ENCODE data around the gene APOBEC3F.

The APOBEC3F gene

DNA sequence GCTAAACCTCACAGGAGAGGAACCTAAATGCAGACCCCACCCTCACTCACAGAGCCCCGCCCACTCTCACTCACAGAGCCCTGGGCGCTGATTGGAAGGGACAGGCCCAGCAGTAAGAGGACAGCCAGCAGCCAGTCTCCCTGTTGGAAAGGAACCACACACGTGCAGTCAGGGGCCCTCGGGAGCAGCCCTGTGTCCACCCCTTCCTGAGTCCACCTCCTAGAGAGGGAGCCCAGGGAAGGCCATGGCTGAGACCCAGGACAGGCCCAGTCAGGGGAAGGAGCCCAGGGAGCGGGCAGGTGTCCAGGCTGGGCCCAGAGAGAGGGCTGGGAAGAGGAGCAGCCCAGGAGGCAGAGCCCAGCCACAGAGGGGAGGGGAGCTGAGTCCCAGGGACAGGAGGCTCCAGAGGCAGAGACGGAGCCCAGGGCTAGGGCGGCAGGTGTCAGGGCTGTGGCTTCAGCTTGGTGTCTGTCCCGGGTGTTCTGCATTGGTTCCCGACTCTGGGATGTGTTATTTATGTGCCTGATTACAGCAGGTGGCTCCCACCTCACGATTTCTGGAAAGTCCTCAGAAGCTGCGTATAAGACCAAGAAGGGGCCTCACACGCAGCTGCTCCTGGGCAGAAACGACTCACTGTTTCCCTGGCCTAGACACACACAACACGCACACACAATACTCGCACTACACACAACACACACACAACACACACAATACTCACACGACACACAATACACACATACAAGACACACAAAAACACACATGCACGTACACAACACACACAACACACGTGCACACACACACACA lies 47.4 kb downstream of the APOBEC3F start:
- no peaks in the 10 kb centered on the region for H3K36me3 ChIP-seq (ENCODE audit: low read length)
- peaks cover 3% of the 10 kb centered on the region; the same call in 1 of the 2 replicates for H3F3A ChIP-seq (ENCODE audit: insufficient read depth)
- H4K20me1 ChIP-seq (ENCODE audit: low read depth, low read length) = no peaks in the 10 kb centered on the region
- H3K4me2 ChIP-seq (ENCODE audit: low read depth, low read length, poor library complexity, severe bottlenecking) = no peak overlapping the region
- H3K27me3 ChIP-seq (ENCODE audit: low read length) = no peaks in the 10 kb centered on the region
- H2AFZ ChIP-seq (ENCODE audit: low read depth, low read length, severe bottlenecking) = no peak overlapping the region
- H3K27ac ChIP-seq (ENCODE audit: low read depth, low read length) = no peak overlapping the region
- H3K9me2 ChIP-seq (replicated peaks; ENCODE audit: insufficient read depth, low read length) = no peaks in the 10 kb centered on the region
- H3K79me2 ChIP-seq (ENCODE audit: insufficient read depth, low read length) = no peaks in the 10 kb centered on the region
- no peaks in the 10 kb centered on the region for H3K9me3 ChIP-seq (ENCODE audit: insufficient read depth, low read length)
- no peak overlapping the region for H3K4me3 ChIP-seq (ENCODE audit: insufficient read depth, low read length, poor library complexity, severe bottlenecking)
- no peak overlapping the region for H3K9ac ChIP-seq (ENCODE audit: low read length)
- TF ChIP-seq, protein P1, sequence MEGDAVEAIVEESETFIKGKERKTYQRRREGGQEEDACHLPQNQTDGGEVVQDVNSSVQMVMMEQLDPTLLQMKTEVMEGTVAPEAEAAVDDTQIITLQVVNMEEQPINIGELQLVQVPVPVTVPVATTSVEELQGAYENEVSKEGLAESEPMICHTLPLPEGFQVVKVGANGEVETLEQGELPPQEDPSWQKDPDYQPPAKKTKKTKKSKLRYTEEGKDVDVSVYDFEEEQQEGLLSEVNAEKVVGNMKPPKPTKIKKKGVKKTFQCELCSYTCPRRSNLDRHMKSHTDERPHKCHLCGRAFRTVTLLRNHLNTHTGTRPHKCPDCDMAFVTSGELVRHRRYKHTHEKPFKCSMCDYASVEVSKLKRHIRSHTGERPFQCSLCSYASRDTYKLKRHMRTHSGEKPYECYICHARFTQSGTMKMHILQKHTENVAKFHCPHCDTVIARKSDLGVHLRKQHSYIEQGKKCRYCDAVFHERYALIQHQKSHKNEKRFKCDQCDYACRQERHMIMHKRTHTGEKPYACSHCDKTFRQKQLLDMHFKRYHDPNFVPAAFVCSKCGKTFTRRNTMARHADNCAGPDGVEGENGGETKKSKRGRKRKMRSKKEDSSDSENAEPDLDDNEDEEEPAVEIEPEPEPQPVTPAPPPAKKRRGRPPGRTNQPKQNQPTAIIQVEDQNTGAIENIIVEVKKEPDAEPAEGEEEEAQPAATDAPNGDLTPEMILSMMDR (IDR thresholded peaks at IDR 0.05; ENCODE audit: insufficient read depth, low read length, poor library complexity, severe bottlenecking) = no peak
- TF ChIP-seq EZH2phosphoT487 (conservative IDR thresholded peaks at IDR 0.05; ENCODE audit: low read length) = no peak

DNA sequence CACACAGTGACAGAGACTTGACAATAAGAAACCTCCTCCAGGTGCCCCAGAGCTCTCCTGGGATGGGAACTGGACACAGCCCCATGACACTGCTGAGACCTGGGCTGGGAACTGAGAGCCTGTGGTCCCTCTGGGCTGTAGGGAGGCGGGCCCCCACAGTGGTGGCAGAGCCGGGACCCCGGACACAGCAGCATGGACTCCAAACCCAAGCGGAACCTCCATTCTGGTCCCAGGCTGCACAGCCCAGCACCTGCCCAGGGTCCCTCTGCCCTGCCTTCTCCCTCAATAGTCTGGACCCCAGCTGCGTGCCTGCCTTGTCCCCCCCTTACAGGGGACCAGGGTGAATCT lies 48.0 kb downstream of the APOBEC3F start:
- TF ChIP-seq, protein P1 (IDR thresholded peaks at IDR 0.05; ENCODE audit: insufficient read depth, low read length, poor library complexity, severe bottlenecking) = no peak
- no peak for TF ChIP-seq EZH2phosphoT487 (conservative IDR thresholded peaks at IDR 0.05; ENCODE audit: low read length)
- H3K27ac ChIP-seq (ENCODE audit: low read depth, low read length) = no peak overlapping the region
- no peaks in the 10 kb centered on the region for H3K79me2 ChIP-seq (ENCODE audit: insufficient read depth, low read length)
- no peaks in the 10 kb centered on the region for H3K9me2 ChIP-seq (replicated peaks; ENCODE audit: insufficient read depth, low read length)
- no peaks in the 10 kb centered on the region for H4K20me1 ChIP-seq (ENCODE audit: low read depth, low read length)
- no peaks in the 10 kb centered on the region for H3K9me3 ChIP-seq (ENCODE audit: insufficient read depth, low read length)
- H3K36me3 ChIP-seq (ENCODE audit: low read length) = no peaks in the 10 kb centered on the region
- no peak overlapping the region for H3K4me3 ChIP-seq (ENCODE audit: insufficient read depth, low read length, poor library complexity, severe bottlenecking)
- H3K4me2 ChIP-seq (ENCODE audit: low read depth, low read length, poor library complexity, severe bottlenecking) = no peak overlapping the region
- no peak overlapping the region for H2AFZ ChIP-seq (ENCODE audit: low read depth, low read length, severe bottlenecking)
- H3K27me3 ChIP-seq (ENCODE audit: low read length) = no peaks in the 10 kb centered on the region
- no peak overlapping the region for H3K9ac ChIP-seq (ENCODE audit: low read length)
- H3F3A ChIP-seq (ENCODE audit: insufficient read depth) = peaks cover 3% of the 10 kb centered on the region; the same call in 1 of the 2 replicates

DNA sequence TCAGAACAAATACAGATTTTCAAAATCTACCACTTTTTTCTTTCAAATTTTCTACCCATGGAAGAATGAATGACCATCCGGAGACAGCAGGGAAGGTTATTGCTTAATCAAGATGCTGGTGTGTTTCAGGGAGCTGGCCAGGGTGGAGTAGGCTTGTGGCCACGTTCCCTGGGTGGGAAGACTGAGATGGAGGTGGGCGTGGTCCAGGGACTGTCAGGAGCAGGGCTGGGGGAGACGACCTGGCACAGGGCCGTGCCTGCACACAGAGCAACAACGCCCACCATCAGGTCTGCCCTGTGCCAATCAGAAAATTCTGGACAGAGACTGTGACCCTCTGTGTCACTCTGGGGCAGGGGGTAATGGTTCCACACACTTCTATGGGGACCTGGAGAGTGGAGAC lies 49.3 kb downstream of the APOBEC3F start:
- no peaks in the 10 kb centered on the region for H3K27me3 ChIP-seq (ENCODE audit: low read length)
- H2AFZ ChIP-seq (ENCODE audit: low read depth, low read length, severe bottlenecking) = no peak overlapping the region
- H3F3A ChIP-seq (ENCODE audit: insufficient read depth) = peaks cover 3% of the 10 kb centered on the region; the same call in 1 of the 2 replicates
- H3K27ac ChIP-seq (ENCODE audit: low read depth, low read length) = no peak overlapping the region
- H3K79me2 ChIP-seq (ENCODE audit: insufficient read depth, low read length) = no peaks in the 10 kb centered on the region
- no peak overlapping the region for H3K4me3 ChIP-seq (ENCODE audit: insufficient read depth, low read length, poor library complexity, severe bottlenecking)
- H4K20me1 ChIP-seq (ENCODE audit: low read depth, low read length) = no peaks in the 10 kb centered on the region
- H3K9me3 ChIP-seq (ENCODE audit: insufficient read depth, low read length) = no peaks in the 10 kb centered on the region
- no peaks in the 10 kb centered on the region for H3K9me2 ChIP-seq (replicated peaks; ENCODE audit: insufficient read depth, low read length)
- no peak overlapping the region for H3K4me2 ChIP-seq (ENCODE audit: low read depth, low read length, poor library complexity, severe bottlenecking)
- no peak for TF ChIP-seq EZH2phosphoT487 (conservative IDR thresholded peaks at IDR 0.05; ENCODE audit: low read length)
- TF ChIP-seq, protein P1 (IDR thresholded peaks at IDR 0.05; ENCODE audit: insufficient read depth, low read length, poor library complexity, severe bottlenecking) = no peak
- no peaks in the 10 kb centered on the region for H3K36me3 ChIP-seq (ENCODE audit: low read length)
- no peak overlapping the region for H3K9ac ChIP-seq (ENCODE audit: low read length)
